Measurements from ENCODE around the gene NFS1. TPM values are rescaled to one million over a fixed set of nuclear protein-coding genes. Genes with fewer than 3 reads are reported as not detected.

NFS1 gene
- total and polyA plus RNA-seq, 4 donors: 30.1 to 55.2 (median 46.1) TPM

GRCh38 chr20:35621560-35621946, 77.6 kb downstream of the NFS1 start:
- no peak for TF ChIP-seq HNF4G (IDR thresholded peaks at IDR 0.05)
- no peak overlapping the region for H3K9ac ChIP-seq (ENCODE audit: low read depth in 1 of 2, low read length in 2 of 2)
- H3K4me3 ChIP-seq (ENCODE audit: low read depth in 1 of 3, low read length in 3 of 3): no peak overlapping the region
- no peaks in the 10 kb centered on the region for H3K27me3 ChIP-seq (ENCODE audit: control insufficient read depth in 4 of 4, insufficient read depth in 4 of 4, low read length in 3 of 4)
- DNase-seq (ENCODE audit: low spot score): no peak
- no peaks in the 10 kb centered on the region for H3K9me3 ChIP-seq (ENCODE audit: control insufficient read depth in 4 of 4, low read length in 3 of 4)
- no peak overlapping the region for H3K27ac ChIP-seq (ENCODE audit: low read depth in 1 of 2, low read length in 2 of 2)
- H3K4me1 ChIP-seq (ENCODE audit: control insufficient read depth in 4 of 4, insufficient read depth in 4 of 4, low read length in 3 of 4): peaks cover 10 to 29% (median 22%) of the 10 kb centered on the region in 4 donors
- peaks cover 7 to 14% (median 9%) of the 10 kb centered on the region in 4 donors for H3K36me3 ChIP-seq (ENCODE audit: control insufficient read depth in 4 of 4, insufficient read depth in 3 of 4, low read depth in 1 of 4, low read length in 3 of 4)
- 94% methylated on average over 2 of the region's 2 CpGs for WGBS

DNA sequence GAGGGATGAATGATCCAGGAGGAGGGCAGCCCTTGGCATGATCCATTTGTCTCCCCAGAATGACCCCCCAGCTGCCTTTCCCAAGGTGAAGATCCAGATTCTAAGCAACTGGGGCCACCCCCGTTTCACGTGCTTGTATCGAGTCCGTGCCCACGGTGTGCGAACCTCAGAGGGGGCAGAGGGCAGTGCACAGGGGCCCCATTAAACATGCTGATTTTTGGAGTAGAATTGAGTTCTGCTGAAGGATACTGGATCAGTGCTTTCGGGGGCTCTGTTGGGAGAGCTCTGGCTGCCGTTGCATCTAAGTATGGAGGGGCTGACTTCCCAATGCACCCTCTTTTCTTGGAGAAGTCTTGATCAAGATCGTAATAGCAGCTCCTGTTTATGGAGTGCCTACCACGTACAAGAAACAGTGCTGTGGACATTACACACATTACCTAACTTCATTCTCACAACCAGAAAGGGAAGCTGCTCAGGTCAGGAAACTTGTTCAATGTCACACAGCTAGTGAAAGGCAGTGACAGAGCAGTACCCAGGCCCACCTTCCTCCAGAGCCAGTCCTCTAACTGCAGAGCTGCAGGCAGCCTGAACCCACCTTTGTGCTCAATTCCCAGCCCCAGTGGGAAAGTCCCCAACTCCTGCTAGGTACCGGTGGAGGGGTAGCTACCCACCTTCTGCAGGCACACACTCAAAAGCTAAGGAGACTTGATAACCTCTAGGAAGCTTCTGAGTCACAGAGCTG, 78.2 kb downstream of the NFS1 start:
- no peak overlapping the region for H3K9ac ChIP-seq (ENCODE audit: low read depth in 1 of 2, low read length in 2 of 2)

More for the DNA sequence above, 78.2 kb downstream of the NFS1 start:
- TF ChIP-seq RAD21 (IDR thresholded peaks at IDR 0.05) (no peak), RXRA (IDR thresholded peaks at IDR 0.05) (no peak), ZBTB33 (IDR thresholded peaks at IDR 0.05) (no peak), FOXA1 (IDR thresholded peaks at IDR 0.05) (no peak), MAX (IDR thresholded peaks at IDR 0.05) (no peak), GABPA (IDR thresholded peaks at IDR 0.05 in 1 of 2, conservative IDR thresholded peaks at IDR 0.05 in 1 of 2) (no peak), YY1 (IDR thresholded peaks at IDR 0.05) (no peak), HNF4A (conservative IDR thresholded peaks at IDR 0.05) (no peak), SP1 (IDR thresholded peaks at IDR 0.05) (no peak), TAF1 (conservative IDR thresholded peaks at IDR 0.05) (no peak), FOXA2 (IDR thresholded peaks at IDR 0.05) (no peak), NR2F2 (IDR thresholded peaks at IDR 0.05) (no peak), CTCF (IDR thresholded peaks at IDR 0.05; ENCODE audit: low read depth, low read length, missing input control) (no peak), JUND (IDR thresholded peaks at IDR 0.05) (no peak), EGR1 (IDR thresholded peaks at IDR 0.05; ENCODE audit: low read depth in 2 of 2) (no peak), HNF4G (IDR thresholded peaks at IDR 0.05) (no peak)
- TF ChIP-seq, protein P1, sequence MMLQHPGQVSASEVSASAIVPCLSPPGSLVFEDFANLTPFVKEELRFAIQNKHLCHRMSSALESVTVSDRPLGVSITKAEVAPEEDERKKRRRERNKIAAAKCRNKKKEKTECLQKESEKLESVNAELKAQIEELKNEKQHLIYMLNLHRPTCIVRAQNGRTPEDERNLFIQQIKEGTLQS (IDR thresholded peaks at IDR 0.05): no peak
- TF ChIP-seq, protein P2, sequence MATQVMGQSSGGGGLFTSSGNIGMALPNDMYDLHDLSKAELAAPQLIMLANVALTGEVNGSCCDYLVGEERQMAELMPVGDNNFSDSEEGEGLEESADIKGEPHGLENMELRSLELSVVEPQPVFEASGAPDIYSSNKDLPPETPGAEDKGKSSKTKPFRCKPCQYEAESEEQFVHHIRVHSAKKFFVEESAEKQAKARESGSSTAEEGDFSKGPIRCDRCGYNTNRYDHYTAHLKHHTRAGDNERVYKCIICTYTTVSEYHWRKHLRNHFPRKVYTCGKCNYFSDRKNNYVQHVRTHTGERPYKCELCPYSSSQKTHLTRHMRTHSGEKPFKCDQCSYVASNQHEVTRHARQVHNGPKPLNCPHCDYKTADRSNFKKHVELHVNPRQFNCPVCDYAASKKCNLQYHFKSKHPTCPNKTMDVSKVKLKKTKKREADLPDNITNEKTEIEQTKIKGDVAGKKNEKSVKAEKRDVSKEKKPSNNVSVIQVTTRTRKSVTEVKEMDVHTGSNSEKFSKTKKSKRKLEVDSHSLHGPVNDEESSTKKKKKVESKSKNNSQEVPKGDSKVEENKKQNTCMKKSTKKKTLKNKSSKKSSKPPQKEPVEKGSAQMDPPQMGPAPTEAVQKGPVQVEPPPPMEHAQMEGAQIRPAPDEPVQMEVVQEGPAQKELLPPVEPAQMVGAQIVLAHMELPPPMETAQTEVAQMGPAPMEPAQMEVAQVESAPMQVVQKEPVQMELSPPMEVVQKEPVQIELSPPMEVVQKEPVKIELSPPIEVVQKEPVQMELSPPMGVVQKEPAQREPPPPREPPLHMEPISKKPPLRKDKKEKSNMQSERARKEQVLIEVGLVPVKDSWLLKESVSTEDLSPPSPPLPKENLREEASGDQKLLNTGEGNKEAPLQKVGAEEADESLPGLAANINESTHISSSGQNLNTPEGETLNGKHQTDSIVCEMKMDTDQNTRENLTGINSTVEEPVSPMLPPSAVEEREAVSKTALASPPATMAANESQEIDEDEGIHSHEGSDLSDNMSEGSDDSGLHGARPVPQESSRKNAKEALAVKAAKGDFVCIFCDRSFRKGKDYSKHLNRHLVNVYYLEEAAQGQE (IDR thresholded peaks at IDR 0.05): no peak
- 96% methylated on average over 11 of the region's 11 CpGs for WGBS
- Histone ChIP-seq H3K27ac (ENCODE audit: low read depth in 1 of 2, low read length in 2 of 2) (no peak overlapping the region), H3K27me3 (ENCODE audit: control insufficient read depth in 4 of 4, insufficient read depth in 4 of 4, low read length in 3 of 4) (no peaks in the 10 kb centered on the region), H3K36me3 (ENCODE audit: control insufficient read depth in 4 of 4, insufficient read depth in 3 of 4, low read depth in 1 of 4, low read length in 3 of 4) (peaks cover 3 to 9% (median 5%) of the 10 kb centered on the region in 4 donors), H3K9me3 (ENCODE audit: control insufficient read depth in 4 of 4, low read length in 3 of 4) (no peaks in the 10 kb centered on the region), H3K4me1 (ENCODE audit: control insufficient read depth in 4 of 4, insufficient read depth in 4 of 4, low read length in 3 of 4) (peaks cover 10 to 30% (median 22%) of the 10 kb centered on the region in 4 donors), H3K4me3 (ENCODE audit: low read depth in 1 of 3, low read length in 3 of 3) (no peak overlapping the region)
- no peak for DNase-seq (ENCODE audit: low spot score)

Measured in liver (tissue), 9 donors.